ENCODE data around the gene FBXW11.
A peak's percentile ranks its signal among the peaks of the same experiment; 100 is the strongest.

The FBXW11 gene

GRCh38 chr5:172006321-172007174 lies at the start of gene FBXW11:
Gene FBXW11 (minus strand): TSS chr5:172006638. CDS start chr5:172006502, 136 bp downstream.
- DNase-seq (ENCODE audit: low spot score), result peak; percentile 93
- TF ChIP-seq, protein P1, sequence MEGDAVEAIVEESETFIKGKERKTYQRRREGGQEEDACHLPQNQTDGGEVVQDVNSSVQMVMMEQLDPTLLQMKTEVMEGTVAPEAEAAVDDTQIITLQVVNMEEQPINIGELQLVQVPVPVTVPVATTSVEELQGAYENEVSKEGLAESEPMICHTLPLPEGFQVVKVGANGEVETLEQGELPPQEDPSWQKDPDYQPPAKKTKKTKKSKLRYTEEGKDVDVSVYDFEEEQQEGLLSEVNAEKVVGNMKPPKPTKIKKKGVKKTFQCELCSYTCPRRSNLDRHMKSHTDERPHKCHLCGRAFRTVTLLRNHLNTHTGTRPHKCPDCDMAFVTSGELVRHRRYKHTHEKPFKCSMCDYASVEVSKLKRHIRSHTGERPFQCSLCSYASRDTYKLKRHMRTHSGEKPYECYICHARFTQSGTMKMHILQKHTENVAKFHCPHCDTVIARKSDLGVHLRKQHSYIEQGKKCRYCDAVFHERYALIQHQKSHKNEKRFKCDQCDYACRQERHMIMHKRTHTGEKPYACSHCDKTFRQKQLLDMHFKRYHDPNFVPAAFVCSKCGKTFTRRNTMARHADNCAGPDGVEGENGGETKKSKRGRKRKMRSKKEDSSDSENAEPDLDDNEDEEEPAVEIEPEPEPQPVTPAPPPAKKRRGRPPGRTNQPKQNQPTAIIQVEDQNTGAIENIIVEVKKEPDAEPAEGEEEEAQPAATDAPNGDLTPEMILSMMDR (IDR thresholded peaks at IDR 0.05; ENCODE audit: extremely low read depth, missing control alignments), result no peak

GRCh38 chr5:172055996-172056395 lies 49.6 kb upstream of the FBXW11 start:
- TF ChIP-seq, protein P1 (IDR thresholded peaks at IDR 0.05; ENCODE audit: extremely low read depth, missing control alignments), result no peak
- DNase-seq (ENCODE audit: low spot score), result no peak

DNA sequence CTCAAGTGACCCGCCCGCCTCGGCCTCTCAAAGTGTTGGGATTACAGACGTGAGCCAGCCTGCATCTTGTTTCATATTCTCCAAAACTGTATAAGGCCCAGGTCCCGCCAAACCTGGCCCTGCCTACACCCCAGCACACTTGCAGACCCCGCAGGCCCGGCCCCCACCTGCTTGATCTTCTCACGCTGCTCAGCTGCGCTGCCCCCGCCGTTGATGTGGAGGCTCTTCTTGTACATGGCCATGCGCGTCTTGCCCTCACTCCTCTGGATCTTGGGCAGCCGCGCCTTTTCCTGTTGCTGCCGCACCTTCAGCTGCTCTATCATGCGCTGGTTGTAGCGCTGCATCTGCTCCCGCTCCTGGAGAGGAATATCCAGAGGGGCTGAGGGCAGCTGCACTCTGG lies 49.0 kb upstream of the FBXW11 start:
- TF ChIP-seq, protein P1 (IDR thresholded peaks at IDR 0.05; ENCODE audit: extremely low read depth, missing control alignments), result no peak

DNA sequence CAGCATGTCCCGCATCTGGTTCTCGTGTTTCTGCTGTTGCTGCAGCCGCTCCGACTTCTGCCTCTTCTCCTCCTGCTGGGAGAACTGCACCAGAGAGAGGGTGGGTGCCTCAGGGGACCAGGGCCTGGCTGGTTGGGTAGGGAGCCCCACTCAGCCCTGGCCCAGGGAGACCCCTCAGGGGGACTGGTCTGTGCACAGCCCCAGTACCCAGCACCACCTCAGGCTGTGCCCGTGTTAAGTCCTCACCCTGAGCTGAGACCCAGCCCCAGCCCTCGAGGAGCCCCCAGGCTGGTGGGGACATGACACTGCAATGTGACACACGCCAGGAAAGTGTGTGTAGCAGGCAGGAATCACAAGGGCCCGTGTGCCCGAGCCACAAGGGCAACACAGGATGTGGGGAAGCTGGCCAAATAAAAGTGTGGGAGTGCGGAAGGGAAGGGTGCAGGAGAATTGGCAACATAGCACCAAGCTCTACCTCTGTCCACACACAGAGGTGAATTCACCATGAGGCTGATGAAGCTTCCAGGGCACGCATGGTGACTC lies 48.2 kb upstream of the FBXW11 start:
- TF ChIP-seq, protein P1 (IDR thresholded peaks at IDR 0.05; ENCODE audit: extremely low read depth, missing control alignments), result no peak
- no peak for DNase-seq (ENCODE audit: low spot score)

More for the DNA sequence above, 49.0 kb upstream of the FBXW11 start:
- no peak for DNase-seq (ENCODE audit: low spot score)

DNA sequence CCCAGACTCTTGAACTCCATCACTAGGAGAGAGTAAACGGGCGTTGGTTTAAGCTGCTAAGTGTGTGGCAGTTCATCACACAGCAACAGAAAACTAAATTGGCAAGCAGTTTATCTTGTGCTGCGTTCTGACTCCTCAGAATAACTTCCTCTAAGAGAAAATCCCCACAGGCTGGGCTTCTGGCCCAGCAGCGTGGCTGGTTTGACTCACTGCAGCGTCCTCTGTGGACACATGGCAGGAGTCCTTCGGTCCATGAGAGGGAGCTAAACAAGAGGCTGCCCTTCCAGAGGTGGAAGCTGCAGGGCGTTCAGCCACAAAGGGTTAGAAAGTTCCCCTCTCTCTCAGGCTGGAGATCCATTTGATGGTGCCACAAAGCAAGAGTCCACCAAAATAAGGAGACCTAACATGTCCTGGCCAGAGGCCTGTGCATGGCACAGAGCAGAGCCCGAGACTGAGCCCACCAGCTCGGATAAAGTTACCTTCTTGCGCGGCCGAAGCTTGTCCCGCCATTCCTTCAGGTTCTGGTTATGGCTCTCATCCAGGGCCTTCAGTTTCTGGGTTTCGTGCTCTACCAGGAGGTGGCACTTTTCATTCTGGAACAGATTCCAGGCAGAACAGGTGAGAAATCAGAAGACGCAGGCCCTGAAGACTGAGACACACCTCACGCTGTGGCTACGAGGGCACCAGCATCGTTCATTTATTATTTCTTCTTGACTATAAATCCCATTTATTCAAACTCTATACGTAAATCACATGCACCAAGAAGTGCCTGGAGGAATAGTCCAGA lies 46.2 kb upstream of the FBXW11 start:
- no peak for DNase-seq (ENCODE audit: low spot score)
- TF ChIP-seq, protein P1 (IDR thresholded peaks at IDR 0.05; ENCODE audit: extremely low read depth, missing control alignments), result no peak

DNA sequence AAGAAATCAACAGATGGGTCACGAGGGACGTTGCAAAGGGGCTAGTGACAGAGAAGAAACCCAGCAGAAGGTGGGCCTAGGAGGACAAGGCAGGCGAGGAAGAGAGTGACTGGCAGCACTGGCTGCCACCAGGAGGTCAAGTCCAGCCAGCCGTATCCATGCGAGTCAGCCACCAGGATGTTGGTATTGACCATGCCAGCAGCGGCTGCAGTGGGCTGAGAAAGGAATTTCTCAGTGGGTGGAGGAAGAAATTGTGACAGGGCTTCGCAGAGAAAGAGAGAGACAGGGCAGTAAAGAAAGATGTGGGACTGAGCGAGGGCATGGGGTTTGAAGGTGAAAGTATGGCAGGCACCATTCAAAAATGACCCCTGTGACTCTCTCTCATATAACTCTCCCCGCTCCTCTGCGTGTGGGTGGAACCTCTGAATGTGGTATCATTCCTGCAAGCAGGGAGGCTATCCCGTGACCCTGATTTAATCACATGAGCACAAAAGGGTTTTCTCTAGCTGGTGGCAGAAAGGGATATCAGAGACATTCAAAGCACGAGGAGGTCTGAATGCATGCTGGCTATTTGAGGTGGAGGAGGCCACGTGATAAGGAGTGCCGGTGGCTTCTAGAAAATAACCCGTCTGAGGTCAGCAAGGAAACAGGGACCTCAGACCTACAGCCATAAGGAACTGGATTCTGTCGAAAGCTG lies 45.4 kb upstream of the FBXW11 start:
- TF ChIP-seq, protein P1 (IDR thresholded peaks at IDR 0.05; ENCODE audit: extremely low read depth, missing control alignments), result no peak
- DNase-seq (ENCODE audit: low spot score), result no peak
